Measurements from ENCODE around the gene HTR4. TPM values are rescaled to one million over a fixed set of nuclear protein-coding genes. Genes with fewer than 3 reads are reported as not detected.

HTR4 gene
- total RNA-seq, 3 donors from 2014 or later, result 15.0 to 18.8 (median 17.3) TPM

DNA sequence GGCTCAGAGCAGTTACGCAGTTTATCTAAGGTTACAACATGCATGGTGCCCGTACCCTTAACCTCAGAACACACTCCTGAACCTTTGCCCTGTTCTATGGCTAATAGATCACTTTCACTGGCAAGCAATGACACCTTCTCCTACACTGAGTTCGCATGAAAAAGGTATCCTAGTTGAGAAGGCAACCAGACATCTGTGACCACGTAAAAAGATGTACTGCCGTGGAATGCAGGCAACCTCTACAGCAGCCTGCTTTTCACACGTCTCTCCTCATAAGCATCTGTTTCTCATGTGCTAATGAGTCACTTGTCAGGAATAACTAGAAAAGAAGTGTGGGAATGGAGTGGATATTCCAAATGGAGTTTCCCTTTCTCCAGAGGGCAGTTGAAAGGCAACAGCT lies 199.1 kb downstream of the HTR4 start:
- no peak for ATAC-seq
- intact Hi-C loops (cut with DNase I, micrococcal nuclease), result no loop called here
- TF ChIP-seq, protein P1, sequence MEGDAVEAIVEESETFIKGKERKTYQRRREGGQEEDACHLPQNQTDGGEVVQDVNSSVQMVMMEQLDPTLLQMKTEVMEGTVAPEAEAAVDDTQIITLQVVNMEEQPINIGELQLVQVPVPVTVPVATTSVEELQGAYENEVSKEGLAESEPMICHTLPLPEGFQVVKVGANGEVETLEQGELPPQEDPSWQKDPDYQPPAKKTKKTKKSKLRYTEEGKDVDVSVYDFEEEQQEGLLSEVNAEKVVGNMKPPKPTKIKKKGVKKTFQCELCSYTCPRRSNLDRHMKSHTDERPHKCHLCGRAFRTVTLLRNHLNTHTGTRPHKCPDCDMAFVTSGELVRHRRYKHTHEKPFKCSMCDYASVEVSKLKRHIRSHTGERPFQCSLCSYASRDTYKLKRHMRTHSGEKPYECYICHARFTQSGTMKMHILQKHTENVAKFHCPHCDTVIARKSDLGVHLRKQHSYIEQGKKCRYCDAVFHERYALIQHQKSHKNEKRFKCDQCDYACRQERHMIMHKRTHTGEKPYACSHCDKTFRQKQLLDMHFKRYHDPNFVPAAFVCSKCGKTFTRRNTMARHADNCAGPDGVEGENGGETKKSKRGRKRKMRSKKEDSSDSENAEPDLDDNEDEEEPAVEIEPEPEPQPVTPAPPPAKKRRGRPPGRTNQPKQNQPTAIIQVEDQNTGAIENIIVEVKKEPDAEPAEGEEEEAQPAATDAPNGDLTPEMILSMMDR (IDR thresholded peaks at IDR 0.05), result no peak

DNA sequence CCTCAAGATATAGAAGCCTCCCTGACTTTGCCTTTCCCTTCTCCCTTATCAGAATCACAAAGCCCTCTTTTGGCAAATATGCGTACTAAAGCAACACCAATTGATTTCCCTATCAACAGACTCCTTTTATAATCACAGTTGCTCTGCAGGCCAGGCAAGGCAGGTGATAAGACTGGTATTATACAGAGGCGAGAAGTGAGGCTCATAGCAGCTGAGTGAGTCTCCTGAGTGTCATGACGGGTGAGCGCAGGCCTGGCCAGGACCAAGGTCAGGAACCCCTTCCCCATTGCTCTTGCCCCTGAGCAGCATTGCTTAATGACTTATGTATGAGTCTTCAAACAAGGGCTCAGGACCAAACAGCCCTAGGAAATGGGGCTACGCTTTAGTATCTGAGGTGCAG lies 199.8 kb downstream of the HTR4 start:
- ATAC-seq, result no peak
- intact Hi-C loops (cut with DNase I, micrococcal nuclease), result no loop called here
- H3K4me1 ChIP-seq (ENCODE audit: low read depth), result no peaks in the 10 kb centered on the region
- TF ChIP-seq, protein P1 (IDR thresholded peaks at IDR 0.05), result no peak
- no peak overlapping the region for H3K4me3 ChIP-seq
- H3K9me3 ChIP-seq, result no peaks in the 10 kb centered on the region
- H3K36me3 ChIP-seq (ENCODE audit: low read depth), result no peaks in the 10 kb centered on the region
- DNase-seq, result no peak

More for the DNA sequence above, 199.1 kb downstream of the HTR4 start:
- H3K36me3 ChIP-seq (ENCODE audit: low read depth), result no peaks in the 10 kb centered on the region
- H3K4me1 ChIP-seq (ENCODE audit: low read depth), result no peaks in the 10 kb centered on the region
- no peak overlapping the region for H3K4me3 ChIP-seq
- H3K9me3 ChIP-seq, result no peaks in the 10 kb centered on the region
- no peak for DNase-seq

DNA sequence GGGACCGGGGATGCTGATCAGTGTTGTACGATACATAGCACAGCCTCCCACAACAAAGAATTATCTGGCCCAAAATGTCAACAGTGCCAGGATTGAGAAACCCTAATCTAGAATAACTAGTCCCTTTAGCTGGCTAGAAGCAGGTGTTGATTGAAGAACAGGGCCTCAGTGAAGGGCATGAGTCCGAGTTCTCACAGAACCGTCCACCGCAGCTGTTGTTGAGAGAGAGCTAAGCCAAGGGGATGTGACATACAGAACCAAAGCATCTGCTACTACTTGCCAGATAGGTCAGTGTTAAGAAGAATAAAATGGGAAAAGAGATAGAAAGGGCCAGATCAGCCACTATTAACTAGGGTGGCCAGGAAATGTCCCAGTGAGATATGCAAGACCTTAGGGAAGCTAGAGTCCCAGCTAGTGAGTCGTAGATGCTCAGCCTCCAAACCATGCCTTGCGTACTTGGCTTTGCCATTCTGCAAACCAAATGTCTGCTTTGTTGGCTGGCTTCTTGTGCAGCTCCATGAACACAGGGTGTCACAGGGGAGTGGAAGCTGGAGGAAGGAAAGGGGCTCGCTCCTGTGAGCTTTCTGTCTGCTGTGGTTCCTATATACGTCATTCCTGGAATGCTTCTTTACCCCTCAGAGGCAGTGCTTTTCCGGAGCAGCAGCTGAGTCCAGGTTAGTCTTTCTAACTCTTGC lies 201.7 kb downstream of the HTR4 start:
- Histone ChIP-seq H3K4me1 (ENCODE audit: low read depth) (no peaks in the 10 kb centered on the region), H3K36me3 (ENCODE audit: low read depth) (no peaks in the 10 kb centered on the region), H3K4me3 (no peak overlapping the region), H3K9me3 (no peaks in the 10 kb centered on the region)
- ATAC-seq (no peak), DNase-seq (no peak)
- intact Hi-C loops (cut with DNase I, micrococcal nuclease), result no loop called here
- TF ChIP-seq, protein P1 (IDR thresholded peaks at IDR 0.05), result no peak

DNA sequence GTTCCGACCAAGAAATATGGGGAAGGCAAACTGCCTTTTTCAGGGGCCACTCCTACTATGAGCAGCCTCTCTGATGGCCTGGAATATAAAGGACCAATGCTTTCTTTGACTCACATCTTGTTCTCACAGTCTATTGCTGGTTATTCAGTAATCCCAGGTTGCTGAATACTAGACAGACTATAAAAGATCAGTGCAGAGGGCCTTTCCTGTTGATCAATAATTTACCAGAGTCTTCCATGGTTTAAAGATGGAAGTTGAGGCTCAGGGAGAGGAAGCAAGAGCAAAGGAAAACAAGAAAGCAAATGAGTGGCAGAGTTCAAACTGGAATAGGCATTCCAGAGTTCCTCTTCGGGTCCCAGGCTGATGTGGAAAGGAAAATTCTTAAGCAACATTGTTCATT lies 207.7 kb downstream of the HTR4 start:
- H3K36me3 ChIP-seq (ENCODE audit: low read depth), result peaks cover 6% of the 10 kb centered on the region
- H3K4me1 ChIP-seq (ENCODE audit: low read depth), result no peaks in the 10 kb centered on the region
- TF ChIP-seq, protein P1 (IDR thresholded peaks at IDR 0.05), result no peak
- H3K4me3 ChIP-seq, result no peak overlapping the region
- H3K9me3 ChIP-seq, result no peaks in the 10 kb centered on the region
- intact Hi-C loops (cut with DNase I, micrococcal nuclease), result no loop called here
- DNase-seq (no peak), ATAC-seq (peak; percentile 84)

DNA sequence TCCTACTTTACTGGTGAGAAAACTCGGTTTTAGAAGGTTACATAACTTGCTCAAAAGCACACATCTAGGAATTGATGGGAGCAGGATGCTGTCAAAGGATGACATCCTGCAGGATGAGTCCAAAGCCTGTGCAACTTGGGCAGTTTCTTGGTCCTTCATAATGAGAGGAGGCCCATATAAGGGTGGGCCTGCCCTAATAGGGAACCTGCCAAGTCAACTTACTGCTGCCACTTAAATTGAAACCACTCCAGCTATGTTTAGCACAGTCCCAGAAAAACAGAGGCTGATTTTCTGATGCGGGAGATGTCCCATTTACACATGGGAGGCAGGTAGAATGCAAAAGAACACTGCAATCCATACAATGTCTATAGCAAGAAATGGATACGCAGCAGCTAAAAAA lies 208.7 kb downstream of the HTR4 start:
- TF ChIP-seq, protein P1 (IDR thresholded peaks at IDR 0.05), result no peak
- intact Hi-C loops (cut with DNase I, micrococcal nuclease), result loop anchor here in 1 of 2 donors (2.0 kb wide), 1 partner anchor 283 kb away; no protein-coding TSS in a partner anchor
- Histone ChIP-seq H3K4me1 (ENCODE audit: low read depth) (no peaks in the 10 kb centered on the region), H3K4me3 (no peak overlapping the region), H3K36me3 (ENCODE audit: low read depth) (peaks cover 12% of the 10 kb centered on the region), H3K9me3 (no peaks in the 10 kb centered on the region)
- ATAC-seq, result no peak
- DNase-seq, result no peak
